Erythroblast (primary cell): Measurements from ENCODE around the gene ADARB2.

Source experiments
- GATA1 ChIP-seq: IDR thresholded peaks from 2 replicates; pipeline ENCODE4 v1.6.1; 2011; ENCODE audit warnings: low read depth, mild to moderate bottlenecking, control low read depth, low read length, moderate library complexity
- POLR2A ChIP-seq: IDR thresholded peaks from 2 replicates; pipeline ENCODE4 v1.6.1; 2011; ENCODE audit warnings: mild to moderate bottlenecking, low read length

GRCh38 chr10:1323951-1324350 is 413.4 kb downstream of the ADARB2 start:
- no peak for TF ChIP-seq POLR2A
- TF ChIP-seq GATA1, result no peak
